Nephron progenitor cell (in vitro differentiated cells): ENCODE measurements around the gene OLFM1.

Source experiments
- DNase-seq: peaks from one replicate; pipeline ENCODE4 v3.0.0; 2021
- H3K27ac Mint-ChIP-seq: 2 replicates; pipeline ENCODE4 v1.8.0; 2021; ENCODE audit warnings: mild to moderate bottlenecking, moderate library complexity, mixed read lengths
- H3K27me3 Mint-ChIP-seq: 2 replicates; pipeline ENCODE4 v1.8.0; 2021; ENCODE audit warnings: mild to moderate bottlenecking, low read depth, mixed read lengths; ENCODE audit not compliant: poor library complexity
- H3K36me3 Mint-ChIP-seq: 2 replicates; pipeline ENCODE4 v1.8.0; 2021; ENCODE audit warnings: low read depth, mixed read lengths
- H3K4me1 Mint-ChIP-seq: 2 replicates; pipeline ENCODE4 v1.8.0; 2021; ENCODE audit warnings: mixed read lengths
- H3K4me3 Mint-ChIP-seq: 2 replicates; pipeline ENCODE4 v1.8.0; 2021; ENCODE audit warnings: mild to moderate bottlenecking, moderate library complexity, mixed read lengths
- H3K9me3 Mint-ChIP-seq: 2 replicates; pipeline ENCODE4 v1.8.0; 2021; ENCODE audit warnings: mild to moderate bottlenecking, moderate library complexity, mixed read lengths
- TF ChIP-seq, protein P1 (sequence below): fragments of 200-600 bp; sonication (generic); IDR thresholded peaks from 2 replicates; pipeline ENCODE4 v1.5.0; 2021; ENCODE audit warnings: antibody characterized with exemption

The OLFM1 gene

GRCh38 chr9:135116881-135117280 is 29.4 kb downstream of the OLFM1 start:
- peaks cover 21% of the 10 kb centered on the region for H3K9me3 Mint-ChIP-seq
- H3K4me3 Mint-ChIP-seq: no peak overlapping the region
- no peak for DNase-seq
- H3K27me3 Mint-ChIP-seq: peaks cover 8% of the 10 kb centered on the region
- TF ChIP-seq, protein P1, sequence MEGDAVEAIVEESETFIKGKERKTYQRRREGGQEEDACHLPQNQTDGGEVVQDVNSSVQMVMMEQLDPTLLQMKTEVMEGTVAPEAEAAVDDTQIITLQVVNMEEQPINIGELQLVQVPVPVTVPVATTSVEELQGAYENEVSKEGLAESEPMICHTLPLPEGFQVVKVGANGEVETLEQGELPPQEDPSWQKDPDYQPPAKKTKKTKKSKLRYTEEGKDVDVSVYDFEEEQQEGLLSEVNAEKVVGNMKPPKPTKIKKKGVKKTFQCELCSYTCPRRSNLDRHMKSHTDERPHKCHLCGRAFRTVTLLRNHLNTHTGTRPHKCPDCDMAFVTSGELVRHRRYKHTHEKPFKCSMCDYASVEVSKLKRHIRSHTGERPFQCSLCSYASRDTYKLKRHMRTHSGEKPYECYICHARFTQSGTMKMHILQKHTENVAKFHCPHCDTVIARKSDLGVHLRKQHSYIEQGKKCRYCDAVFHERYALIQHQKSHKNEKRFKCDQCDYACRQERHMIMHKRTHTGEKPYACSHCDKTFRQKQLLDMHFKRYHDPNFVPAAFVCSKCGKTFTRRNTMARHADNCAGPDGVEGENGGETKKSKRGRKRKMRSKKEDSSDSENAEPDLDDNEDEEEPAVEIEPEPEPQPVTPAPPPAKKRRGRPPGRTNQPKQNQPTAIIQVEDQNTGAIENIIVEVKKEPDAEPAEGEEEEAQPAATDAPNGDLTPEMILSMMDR: no peak
- no peak overlapping the region for H3K27ac Mint-ChIP-seq
- H3K4me1 Mint-ChIP-seq: peaks cover 43% of the 10 kb centered on the region
- peaks cover 6% of the 10 kb centered on the region for H3K36me3 Mint-ChIP-seq

DNA sequence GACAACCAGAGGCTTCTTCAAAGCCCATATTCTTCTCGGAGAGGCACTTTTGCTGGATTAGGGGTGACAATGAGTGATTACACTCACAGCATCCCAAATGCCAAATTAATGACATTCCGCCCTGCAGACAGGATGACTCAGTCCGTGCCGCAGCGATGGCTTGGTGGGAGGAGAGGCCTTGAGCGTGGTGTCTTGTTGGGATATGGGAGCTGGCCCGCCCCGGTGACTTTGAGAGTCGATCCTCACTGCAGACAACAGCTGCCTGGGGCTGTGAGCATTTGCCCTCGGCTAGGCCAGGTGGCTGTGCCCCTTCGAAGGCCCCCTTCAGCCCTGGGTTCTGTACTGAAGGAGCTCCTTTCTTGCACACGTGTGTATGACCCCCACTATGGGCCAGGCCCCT is 29.8 kb downstream of the OLFM1 start:
- TF ChIP-seq, protein P1: no peak
- Mint-ChIP-seq H3K4me3 (no peak overlapping the region), H3K4me1 (peaks cover 41% of the 10 kb centered on the region), H3K27me3 (peaks cover 8% of the 10 kb centered on the region), H3K27ac (no peak overlapping the region), H3K9me3 (peaks cover 21% of the 10 kb centered on the region), H3K36me3 (peaks cover 6% of the 10 kb centered on the region)
- DNase-seq: no peak

DNA sequence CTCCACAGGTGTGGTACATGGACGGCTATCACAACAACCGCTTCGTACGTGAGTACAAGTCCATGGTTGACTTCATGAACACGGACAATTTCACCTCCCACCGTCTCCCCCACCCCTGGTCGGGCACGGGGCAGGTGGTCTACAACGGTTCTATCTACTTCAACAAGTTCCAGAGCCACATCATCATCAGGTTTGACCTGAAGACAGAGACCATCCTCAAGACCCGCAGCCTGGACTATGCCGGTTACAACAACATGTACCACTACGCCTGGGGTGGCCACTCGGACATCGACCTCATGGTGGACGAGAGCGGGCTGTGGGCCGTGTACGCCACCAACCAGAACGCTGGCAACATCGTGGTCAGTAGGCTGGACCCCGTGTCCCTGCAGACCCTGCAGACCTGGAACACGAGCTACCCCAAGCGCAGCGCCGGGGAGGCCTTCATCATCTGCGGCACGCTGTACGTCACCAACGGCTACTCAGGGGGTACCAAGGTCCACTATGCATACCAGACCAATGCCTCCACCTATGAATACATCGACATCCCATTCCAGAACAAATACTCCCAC is 32.1 kb downstream of the OLFM1 start:
- peaks cover 32% of the 10 kb centered on the region for H3K4me1 Mint-ChIP-seq
- H3K27me3 Mint-ChIP-seq: peaks cover 14% of the 10 kb centered on the region
- peaks cover 21% of the 10 kb centered on the region for H3K9me3 Mint-ChIP-seq
- no peak for DNase-seq
- peaks cover 6% of the 10 kb centered on the region for H3K36me3 Mint-ChIP-seq
- no peak overlapping the region for H3K27ac Mint-ChIP-seq
- no peak overlapping the region for H3K4me3 Mint-ChIP-seq
- TF ChIP-seq, protein P1: no peak

DNA sequence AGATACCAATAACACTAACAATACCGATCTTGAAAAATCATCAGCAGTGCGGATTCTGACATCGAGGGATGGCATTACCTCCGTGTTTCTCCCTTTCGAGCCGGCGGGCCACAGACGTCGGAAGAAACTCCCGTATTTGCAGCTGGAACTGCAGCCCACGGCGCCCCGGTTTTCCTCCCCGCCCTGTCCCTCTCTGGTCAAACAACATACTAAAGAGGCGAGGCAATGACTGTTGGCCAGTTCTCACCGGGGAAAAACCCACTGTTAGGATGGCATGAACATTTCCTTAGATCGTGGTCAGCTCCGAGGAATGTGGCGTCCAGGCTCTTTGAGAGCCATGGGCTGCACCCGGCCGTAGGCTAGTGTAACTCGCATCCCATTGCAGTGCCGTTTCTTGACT is 32.8 kb downstream of the OLFM1 start:
- Mint-ChIP-seq H3K27ac (no peak overlapping the region), H3K9me3 (peaks cover 21% of the 10 kb centered on the region), H3K4me3 (no peak overlapping the region), H3K36me3 (peaks cover 6% of the 10 kb centered on the region), H3K27me3 (peaks cover 12% of the 10 kb centered on the region), H3K4me1 (peaks cover 32% of the 10 kb centered on the region)
- no peak for DNase-seq
- TF ChIP-seq, protein P1: no peak

DNA sequence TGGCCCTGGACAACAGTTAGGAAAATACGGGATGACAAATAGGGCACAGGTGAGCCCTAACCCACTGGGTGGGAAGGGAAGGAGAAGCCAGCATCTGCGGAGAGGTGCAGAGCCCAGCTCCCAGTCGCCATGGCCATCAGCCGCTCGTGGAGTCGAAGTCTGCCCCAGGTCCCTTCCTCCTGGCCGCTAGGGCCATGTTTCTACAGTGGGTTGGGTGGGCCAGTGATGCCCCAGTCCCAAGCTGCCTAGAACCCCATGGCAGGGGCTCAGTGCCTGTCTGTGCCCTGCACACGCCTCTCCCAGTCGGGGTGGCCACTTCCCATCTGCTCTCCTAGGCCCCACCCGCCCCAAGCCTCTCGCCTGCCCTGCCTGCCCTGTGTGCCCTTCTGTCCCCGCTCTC is 34.8 kb downstream of the OLFM1 start:
- Mint-ChIP-seq H3K4me3 (no peak overlapping the region), H3K27ac (no peak overlapping the region), H3K36me3 (peaks cover 6% of the 10 kb centered on the region), H3K4me1 (peaks cover 24% of the 10 kb centered on the region), H3K9me3 (peaks cover 21% of the 10 kb centered on the region), H3K27me3 (peaks cover 19% of the 10 kb centered on the region)
- DNase-seq: no peak
- TF ChIP-seq, protein P1: no peak

DNA sequence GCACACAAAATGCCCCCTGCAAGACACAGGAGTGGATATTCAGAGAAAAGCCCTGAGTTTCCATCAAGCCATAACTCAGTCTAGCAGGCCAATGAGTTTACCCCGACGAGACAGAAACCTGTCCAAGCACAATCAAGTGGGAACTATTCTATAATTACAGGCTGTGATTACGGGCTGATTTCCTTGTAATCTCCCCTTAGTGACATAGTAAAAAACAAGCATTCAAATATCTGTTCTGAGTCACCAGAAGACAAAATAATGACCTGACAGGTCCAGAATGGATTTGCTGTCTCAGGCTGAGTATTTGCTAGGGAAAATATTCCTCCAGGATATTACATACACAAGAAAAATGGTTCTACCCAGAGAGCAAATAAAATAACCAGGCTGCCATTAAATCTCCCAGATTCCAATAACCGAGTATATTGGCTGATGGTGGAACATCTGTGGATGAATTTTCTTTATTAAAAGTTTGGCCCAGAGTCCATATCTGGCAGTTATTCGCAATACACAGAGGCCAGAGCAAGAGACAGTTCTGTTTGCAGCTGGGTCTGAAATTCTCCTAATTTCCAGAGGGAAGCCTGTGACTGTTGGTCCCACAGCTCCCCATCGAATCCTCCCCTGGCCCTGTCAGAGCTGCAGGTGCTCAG is 35.8 kb downstream of the OLFM1 start:
- Mint-ChIP-seq H3K27ac (no peak overlapping the region), H3K27me3 (peaks cover 15% of the 10 kb centered on the region), H3K36me3 (peaks cover 6% of the 10 kb centered on the region), H3K4me3 (no peak overlapping the region), H3K4me1 (peaks cover 27% of the 10 kb centered on the region), H3K9me3 (peaks cover 21% of the 10 kb centered on the region)
- TF ChIP-seq, protein P1: no peak
- no peak for DNase-seq
